ENCODE results near the gene ATIC. TPM values are rescaled to one million over a fixed set of nuclear protein-coding genes. Genes with fewer than 3 reads are reported as not detected.

Gene ATIC
- total RNA-seq, 1 experiment from 2014 or later, result 173 TPM

- H3K4me2 ChIP-seq (ENCODE audit: low read length), result no peak overlapping the region
- intact Hi-C loops (cut with micrococcal nuclease), result no loop called here
- DNase-seq (ENCODE audit: low read depth, low spot score) (no peak), ATAC-seq (no peak)
- no peaks in the 10 kb centered on the region for H4K20me1 ChIP-seq (ENCODE audit: insufficient read depth)
- no peaks in the 10 kb centered on the region for H3K4me1 ChIP-seq (ENCODE audit: control insufficient read depth in 1 of 2, insufficient read depth in 2 of 2, low read length in 2 of 2)
- RAD21 ChIA-PET (ENCODE audit: low non-redundant PET in 1 of 2, low total read pairs in 2 of 2, uncharacterized antibody in 2 of 2, unreplicated experiment in 2 of 2), result no interaction called here
- H3K36me3 ChIP-seq (ENCODE audit: control insufficient read depth in 1 of 2, insufficient read depth in 2 of 2, low read length in 2 of 2), result peaks cover 11 to 12% of the 10 kb centered on the region in 2 experiments; a peak in 3 of 4 replicates
- CTCF ChIA-PET, result no interaction called here
- TF ChIP-seq ATF3 (IDR thresholded peaks at IDR 0.05), result no peak
- TF ChIP-seq POLR2A (IDR thresholded peaks at IDR 0.05; ENCODE audit: borderline replicate concordance, extremely low read depth, insufficient read depth, insufficient read length), result no peak
- no peak for TF ChIP-seq ELF1 (IDR thresholded peaks at IDR 0.05; ENCODE audit: borderline replicate concordance, low read depth)
- TF ChIP-seq CTCF (IDR thresholded peaks at IDR 0.05 in 2 of 3, conservative IDR thresholded peaks at IDR 0.05 in 1 of 3; ENCODE audit: borderline replicate concordance in 1 of 3, insufficient read depth in 1 of 3, low read depth in 2 of 3, low read length in 2 of 3), result no peak
- no peak for TF ChIP-seq EGR1 (IDR thresholded peaks at IDR 0.05; ENCODE audit: low read depth)
- no peak for TF ChIP-seq SP1 (IDR thresholded peaks at IDR 0.05; ENCODE audit: low read depth)
- no peak for TF ChIP-seq TCF7L2 (IDR thresholded peaks at IDR 0.05; ENCODE audit: borderline replicate concordance, extremely low read depth, insufficient read depth, insufficient read length)
- no peak for TF ChIP-seq CEBPB (IDR thresholded peaks at IDR 0.05; ENCODE audit: low read depth)
- TF ChIP-seq FOSL1 (IDR thresholded peaks at IDR 0.05; ENCODE audit: low read depth), result no peak
- no peak for TF ChIP-seq EZH2phosphoT487 (IDR thresholded peaks at IDR 0.05; ENCODE audit: borderline replicate concordance)
- TF ChIP-seq ZFX (IDR thresholded peaks at IDR 0.05), result no peak
- TF ChIP-seq YY1 (IDR thresholded peaks at IDR 0.05; ENCODE audit: extremely low read depth, insufficient replicate concordance, low read depth, low read length), result no peak
- TF ChIP-seq, protein P1, sequence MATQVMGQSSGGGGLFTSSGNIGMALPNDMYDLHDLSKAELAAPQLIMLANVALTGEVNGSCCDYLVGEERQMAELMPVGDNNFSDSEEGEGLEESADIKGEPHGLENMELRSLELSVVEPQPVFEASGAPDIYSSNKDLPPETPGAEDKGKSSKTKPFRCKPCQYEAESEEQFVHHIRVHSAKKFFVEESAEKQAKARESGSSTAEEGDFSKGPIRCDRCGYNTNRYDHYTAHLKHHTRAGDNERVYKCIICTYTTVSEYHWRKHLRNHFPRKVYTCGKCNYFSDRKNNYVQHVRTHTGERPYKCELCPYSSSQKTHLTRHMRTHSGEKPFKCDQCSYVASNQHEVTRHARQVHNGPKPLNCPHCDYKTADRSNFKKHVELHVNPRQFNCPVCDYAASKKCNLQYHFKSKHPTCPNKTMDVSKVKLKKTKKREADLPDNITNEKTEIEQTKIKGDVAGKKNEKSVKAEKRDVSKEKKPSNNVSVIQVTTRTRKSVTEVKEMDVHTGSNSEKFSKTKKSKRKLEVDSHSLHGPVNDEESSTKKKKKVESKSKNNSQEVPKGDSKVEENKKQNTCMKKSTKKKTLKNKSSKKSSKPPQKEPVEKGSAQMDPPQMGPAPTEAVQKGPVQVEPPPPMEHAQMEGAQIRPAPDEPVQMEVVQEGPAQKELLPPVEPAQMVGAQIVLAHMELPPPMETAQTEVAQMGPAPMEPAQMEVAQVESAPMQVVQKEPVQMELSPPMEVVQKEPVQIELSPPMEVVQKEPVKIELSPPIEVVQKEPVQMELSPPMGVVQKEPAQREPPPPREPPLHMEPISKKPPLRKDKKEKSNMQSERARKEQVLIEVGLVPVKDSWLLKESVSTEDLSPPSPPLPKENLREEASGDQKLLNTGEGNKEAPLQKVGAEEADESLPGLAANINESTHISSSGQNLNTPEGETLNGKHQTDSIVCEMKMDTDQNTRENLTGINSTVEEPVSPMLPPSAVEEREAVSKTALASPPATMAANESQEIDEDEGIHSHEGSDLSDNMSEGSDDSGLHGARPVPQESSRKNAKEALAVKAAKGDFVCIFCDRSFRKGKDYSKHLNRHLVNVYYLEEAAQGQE (IDR thresholded peaks at IDR 0.05; ENCODE audit: low read depth), result no peak
- no peak for TF ChIP-seq SIN3A (IDR thresholded peaks at IDR 0.05; ENCODE audit: low read depth)
- TF ChIP-seq EZH2 (IDR thresholded peaks at IDR 0.05), result no peak
- TF ChIP-seq, protein P2, sequence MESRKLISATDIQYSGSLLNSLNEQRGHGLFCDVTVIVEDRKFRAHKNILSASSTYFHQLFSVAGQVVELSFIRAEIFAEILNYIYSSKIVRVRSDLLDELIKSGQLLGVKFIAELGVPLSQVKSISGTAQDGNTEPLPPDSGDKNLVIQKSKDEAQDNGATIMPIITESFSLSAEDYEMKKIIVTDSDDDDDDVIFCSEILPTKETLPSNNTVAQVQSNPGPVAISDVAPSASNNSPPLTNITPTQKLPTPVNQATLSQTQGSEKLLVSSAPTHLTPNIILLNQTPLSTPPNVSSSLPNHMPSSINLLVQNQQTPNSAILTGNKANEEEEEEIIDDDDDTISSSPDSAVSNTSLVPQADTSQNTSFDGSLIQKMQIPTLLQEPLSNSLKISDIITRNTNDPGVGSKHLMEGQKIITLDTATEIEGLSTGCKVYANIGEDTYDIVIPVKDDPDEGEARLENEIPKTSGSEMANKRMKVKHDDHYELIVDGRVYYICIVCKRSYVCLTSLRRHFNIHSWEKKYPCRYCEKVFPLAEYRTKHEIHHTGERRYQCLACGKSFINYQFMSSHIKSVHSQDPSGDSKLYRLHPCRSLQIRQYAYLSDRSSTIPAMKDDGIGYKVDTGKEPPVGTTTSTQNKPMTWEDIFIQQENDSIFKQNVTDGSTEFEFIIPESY (IDR thresholded peaks at IDR 0.05; ENCODE audit: extremely low read depth, insufficient replicate concordance, low read length), result no peak
- no peaks in the 10 kb centered on the region for H3K9me2 ChIP-seq (ENCODE audit: insufficient read depth)
- H3K4me3 ChIP-seq (replicated peaks in 1 of 2; ENCODE audit: low read depth in 1 of 2, low read length in 2 of 2), result no peak overlapping the region
- H3K27me3 ChIP-seq (ENCODE audit: insufficient read depth, low read length), result no peaks in the 10 kb centered on the region
- H3K27ac ChIP-seq (ENCODE audit: low read depth, low read length), result no peak overlapping the region
- no peaks in the 10 kb centered on the region for H3K9me3 ChIP-seq (ENCODE audit: control insufficient read depth in 1 of 2, insufficient read depth in 1 of 2, low read depth in 1 of 2, low read length in 2 of 2)
- BruUV-seq (replicated peaks), result no TSS peak
- no peak overlapping the region for H2AFZ ChIP-seq (ENCODE audit: low read depth, low read length, poor library complexity, severe bottlenecking)
- POLR2A ChIA-PET, result no interaction called here
- no peaks in the 10 kb centered on the region for H3K79me2 ChIP-seq (ENCODE audit: insufficient read depth, low read length)
- H3K9ac ChIP-seq (ENCODE audit: low read length), result no peak overlapping the region
These were observed 40.7 kb downstream of the ATIC start for GRCh38 chr2:215352602-215353001.

Data from HCT116 (cell line).